Measurements from ENCODE around the gene ACBD4. TPM values are rescaled to one million over a fixed set of nuclear protein-coding genes. Genes with fewer than 3 reads are reported as not detected.
A peak's percentile ranks its signal among the peaks of the same experiment; 100 is the strongest.

ACBD4 gene
- total and polyA plus RNA-seq, 10 of the 15 experiments (the other 5 are each of a cell fraction or from before 2014, with no cell fraction given) = 0.20 to 13.8 (median 6.9) TPM

GRCh38 chr17:45135192-45135977, at the start of gene ACBD4 (continued):
- TF ChIP-seq ZBTB40 (IDR thresholded peaks at IDR 0.05; ENCODE audit: borderline replicate concordance) = no peak
- peak; percentile 31; the same call in 1 of the 2 replicates for TF ChIP-seq ZNF24 (IDR thresholded peaks at IDR 0.05)
- TF ChIP-seq MYC (IDR thresholded peaks at IDR 0.05; ENCODE audit: insufficient read depth, insufficient read length, insufficient replicate concordance, low read length, severe bottlenecking) = no peak
- TF ChIP-seq SMARCA5 (IDR thresholded peaks at IDR 0.05) = peak; percentile 100
- no peak for TF ChIP-seq HSF1 (IDR thresholded peaks at IDR 0.05; ENCODE audit: low read depth, low read length)
- TF ChIP-seq ZNF274 (IDR thresholded peaks at IDR 0.05; ENCODE audit: insufficient read depth, insufficient read length) = no peak
- TF ChIP-seq SUPT20H (IDR thresholded peaks at IDR 0.05; ENCODE audit: borderline replicate concordance, control insufficient read depth, low read depth, low read length) = no peak
- no peak for TF ChIP-seq MEF2B (IDR thresholded peaks at IDR 0.05; ENCODE audit: partially characterized antibody, poor library complexity, severe bottlenecking)
- TF ChIP-seq RCOR1 (conservative IDR thresholded peaks at IDR 0.05; ENCODE audit: low read depth, low read length) = no peak
- peak; percentile 69 for TF ChIP-seq ZNF207 (IDR thresholded peaks at IDR 0.05; ENCODE audit: borderline replicate concordance)
- TF ChIP-seq SPI1 (IDR thresholded peaks at IDR 0.05; ENCODE audit: borderline replicate concordance, insufficient read depth, low read depth, low read length) = no peak
- TF ChIP-seq SREBF2 (IDR thresholded peaks at IDR 0.05; ENCODE audit: low read length) = peak; percentile 83
- peak; percentile 82 to 83 for TF ChIP-seq IKZF2 (IDR thresholded peaks at IDR 0.05)
- TF ChIP-seq HDGF (IDR thresholded peaks at IDR 0.05) = no peak
- peak; percentile 94 for TF ChIP-seq NR2F1 (conservative IDR thresholded peaks at IDR 0.05)
- peak; percentile 48; the same call in 1 of the 2 replicates for TF ChIP-seq ATF7 (IDR thresholded peaks at IDR 0.05; ENCODE audit: low read depth)
- TF ChIP-seq CBX5 (IDR thresholded peaks at IDR 0.05; ENCODE audit: low read depth) = no peak
- TF ChIP-seq MTA2 (IDR thresholded peaks at IDR 0.05; ENCODE audit: low read depth) = no peak
- TF ChIP-seq CHD4 (IDR thresholded peaks at IDR 0.05) = no peak
- no peak for TF ChIP-seq SIX5 (IDR thresholded peaks at IDR 0.05; ENCODE audit: low read depth, low read length, severe bottlenecking)
- no peak for TF ChIP-seq RAD51 (IDR thresholded peaks at IDR 0.05)
- 0 out of 2 replicates have a peak, but pooled peaks have one; percentile 22 for TF ChIP-seq EED (IDR thresholded peaks at IDR 0.05; ENCODE audit: low read depth)
- no peak for TF ChIP-seq ZNF622 (IDR thresholded peaks at IDR 0.05)
- TF ChIP-seq FOS (IDR thresholded peaks at IDR 0.05; ENCODE audit: borderline replicate concordance, extremely low read depth, insufficient read length) = peak; percentile 49
- TF ChIP-seq ASH2L (IDR thresholded peaks at IDR 0.05; ENCODE audit: borderline replicate concordance, low read depth) = no peak
- TF ChIP-seq NR2C2 (IDR thresholded peaks at IDR 0.05; ENCODE audit: borderline replicate concordance, control insufficient read depth, insufficient read length, low read depth) = no peak
- no peak for TF ChIP-seq MYB (IDR thresholded peaks at IDR 0.05; ENCODE audit: borderline replicate concordance, low read depth, low read length)

Measured in GM12878 (cell line).